Measurements from ENCODE around the gene CASR.

Gene CASR

DNA sequence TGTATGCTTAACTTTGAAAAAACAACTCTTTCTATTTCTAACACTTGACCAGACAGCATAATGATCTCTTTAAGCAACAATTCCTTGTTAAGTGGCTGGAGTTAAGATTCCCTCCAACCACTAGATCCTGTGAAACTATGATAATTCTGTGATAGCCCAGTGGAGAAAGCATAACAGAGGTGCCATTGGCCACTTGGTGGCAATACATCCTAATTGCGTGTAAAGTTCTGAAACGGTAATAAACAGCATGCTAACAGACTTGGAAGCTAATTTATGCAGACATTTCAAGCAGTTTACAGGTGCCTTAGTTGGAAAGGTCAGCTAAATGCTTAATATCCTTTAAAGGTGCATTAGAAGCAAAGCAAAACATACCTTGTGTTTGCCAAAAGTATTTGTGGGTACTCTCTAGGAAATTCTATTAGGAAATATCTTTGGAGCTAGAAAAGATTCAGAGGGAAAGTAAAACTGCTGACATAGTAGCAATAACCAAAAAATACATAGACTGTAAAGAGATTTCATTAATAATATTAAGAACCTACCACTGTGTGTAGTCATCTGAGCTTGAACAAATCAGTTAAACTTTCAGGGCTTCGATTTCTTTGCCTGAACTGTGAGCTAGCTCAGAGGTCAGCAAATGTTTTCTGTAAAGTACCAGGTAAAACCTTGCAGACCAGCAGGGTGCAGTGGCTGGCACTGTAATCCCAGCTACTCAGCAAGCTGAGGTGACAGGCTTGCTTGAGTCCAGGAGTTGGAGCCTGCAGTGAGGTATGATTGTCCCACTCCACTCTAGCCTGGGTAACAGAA is 122.6 kb downstream of the CASR start:
- H3K27ac ChIP-seq (ENCODE audit: low read depth, low read length): no peak overlapping the region
- no peak overlapping the region for H3K4me3 ChIP-seq (ENCODE audit: low read depth, low read length)
- no peaks in the 10 kb centered on the region for H3K27me3 ChIP-seq (ENCODE audit: control insufficient read depth, insufficient read depth, low read length)
- 0 out of 2 replicates have a peak, but pooled peaks cover 3% of the 10 kb centered on the region for H3K4me1 ChIP-seq (ENCODE audit: control insufficient read depth, insufficient read depth, low read length)
- no peaks in the 10 kb centered on the region for H3K9me3 ChIP-seq (ENCODE audit: control insufficient read depth, insufficient read depth, low read length)
- no peak overlapping the region for H3K9ac ChIP-seq (ENCODE audit: low read depth, low read length)
- H3K36me3 ChIP-seq (ENCODE audit: control insufficient read depth, insufficient read depth, low read length): no peaks in the 10 kb centered on the region

DNA sequence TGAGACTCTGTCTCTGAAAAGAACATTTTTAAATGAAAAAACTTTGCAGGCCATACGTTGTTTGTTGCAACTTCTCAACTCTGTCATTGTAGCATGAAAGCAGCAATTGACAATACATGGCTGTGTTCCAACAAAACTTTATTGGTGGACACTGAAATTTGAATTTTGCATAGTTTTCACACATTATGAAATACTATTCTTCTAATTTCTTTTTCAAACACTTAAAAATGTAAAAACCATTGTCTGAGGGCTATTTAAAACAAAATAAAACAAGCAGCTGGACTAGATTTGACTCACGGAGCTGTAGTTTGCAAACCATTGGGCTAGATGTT is 123.1 kb downstream of the CASR start:
- Histone ChIP-seq H3K4me1 (ENCODE audit: control insufficient read depth, insufficient read depth, low read length) (0 out of 2 replicates have a peak, but pooled peaks cover 3% of the 10 kb centered on the region), H3K9ac (ENCODE audit: low read depth, low read length) (no peak overlapping the region), H3K4me3 (ENCODE audit: low read depth, low read length) (no peak overlapping the region), H3K27ac (ENCODE audit: low read depth, low read length) (no peak overlapping the region), H3K27me3 (ENCODE audit: control insufficient read depth, insufficient read depth, low read length) (no peaks in the 10 kb centered on the region), H3K36me3 (ENCODE audit: control insufficient read depth, insufficient read depth, low read length) (no peaks in the 10 kb centered on the region), H3K9me3 (ENCODE audit: control insufficient read depth, insufficient read depth, low read length) (no peaks in the 10 kb centered on the region)

DNA sequence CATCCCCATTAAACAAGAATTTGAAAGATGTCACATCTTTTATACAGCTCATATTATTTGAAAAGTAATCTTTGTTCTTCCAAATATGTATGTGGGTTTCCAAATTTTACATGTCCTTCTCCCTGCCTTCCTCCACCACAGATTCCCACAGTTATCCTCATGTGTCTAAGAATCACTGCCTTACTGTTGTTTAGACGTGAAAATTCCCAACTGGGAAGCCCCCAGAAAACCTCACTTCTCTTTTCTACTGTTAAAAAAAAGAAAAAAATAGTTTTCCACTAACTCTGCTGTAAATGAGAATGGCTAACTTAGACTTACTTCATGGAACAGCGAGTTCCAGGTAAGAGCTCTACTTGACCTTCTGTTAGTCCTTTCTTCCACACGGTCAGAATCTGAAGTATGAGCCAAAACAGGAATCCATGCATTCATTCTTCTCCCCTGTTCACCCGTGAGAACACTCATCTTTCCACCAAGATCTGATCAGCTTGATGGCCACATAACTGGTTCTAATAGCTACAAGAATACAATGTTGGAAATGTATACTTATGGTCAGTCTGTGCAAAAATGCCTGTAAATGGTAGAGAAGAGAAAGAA is 123.7 kb downstream of the CASR start:
- Histone ChIP-seq H3K4me1 (ENCODE audit: control insufficient read depth, insufficient read depth, low read length) (0 out of 2 replicates have a peak, but pooled peaks cover 3% of the 10 kb centered on the region), H3K36me3 (ENCODE audit: control insufficient read depth, insufficient read depth, low read length) (no peaks in the 10 kb centered on the region), H3K27ac (ENCODE audit: low read depth, low read length) (no peak overlapping the region), H3K9ac (ENCODE audit: low read depth, low read length) (no peak overlapping the region), H3K27me3 (ENCODE audit: control insufficient read depth, insufficient read depth, low read length) (no peaks in the 10 kb centered on the region), H3K4me3 (ENCODE audit: low read depth, low read length) (no peak overlapping the region), H3K9me3 (ENCODE audit: control insufficient read depth, insufficient read depth, low read length) (no peaks in the 10 kb centered on the region)

DNA sequence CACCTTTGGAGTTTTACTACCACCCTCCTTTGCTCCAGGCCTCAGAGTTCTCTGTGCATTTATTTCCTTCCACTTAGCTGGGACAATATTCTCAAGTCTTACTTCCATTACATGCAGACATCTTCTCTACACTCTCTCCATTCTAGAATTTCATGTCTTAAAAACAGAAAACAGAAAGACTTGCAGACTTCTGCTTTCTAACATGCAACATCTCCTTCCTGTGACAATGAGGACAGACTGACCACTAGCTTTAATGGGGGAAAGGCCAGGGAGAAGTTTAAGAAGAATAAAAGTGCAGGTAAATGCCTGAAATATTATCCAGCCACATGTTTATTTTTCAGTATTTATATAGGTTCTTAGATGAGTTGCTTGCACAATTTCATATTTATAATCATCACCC is 124.5 kb downstream of the CASR start:
- Histone ChIP-seq H3K36me3 (ENCODE audit: control insufficient read depth, insufficient read depth, low read length) (no peaks in the 10 kb centered on the region), H3K27ac (ENCODE audit: low read depth, low read length) (no peak overlapping the region), H3K4me3 (ENCODE audit: low read depth, low read length) (no peak overlapping the region), H3K9ac (ENCODE audit: low read depth, low read length) (no peak overlapping the region), H3K27me3 (ENCODE audit: control insufficient read depth, insufficient read depth, low read length) (no peaks in the 10 kb centered on the region), H3K4me1 (ENCODE audit: control insufficient read depth, insufficient read depth, low read length) (0 out of 2 replicates have a peak, but pooled peaks cover 3% of the 10 kb centered on the region), H3K9me3 (ENCODE audit: control insufficient read depth, insufficient read depth, low read length) (no peaks in the 10 kb centered on the region)

DNA sequence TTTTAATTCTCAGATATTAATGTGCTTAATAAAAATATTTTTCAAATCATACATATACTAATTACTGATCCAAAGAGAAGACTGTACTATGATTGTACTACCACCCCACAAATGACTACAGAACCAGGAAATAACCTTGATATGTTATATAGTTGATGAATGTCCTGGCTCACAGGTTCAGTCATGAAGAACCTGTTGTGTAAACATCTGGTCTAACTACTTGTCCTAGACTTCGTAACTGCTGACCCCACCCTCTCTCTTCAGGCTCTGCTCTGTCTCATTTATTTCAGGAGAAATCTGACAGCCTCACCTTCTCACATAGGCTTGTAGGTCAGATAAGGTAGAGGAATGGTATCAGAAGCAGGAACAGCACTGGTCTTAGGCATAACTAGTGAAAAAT is 126.9 kb downstream of the CASR start:
- Histone ChIP-seq H3K4me3 (ENCODE audit: low read depth, low read length) (no peak overlapping the region), H3K27me3 (ENCODE audit: control insufficient read depth, insufficient read depth, low read length) (no peaks in the 10 kb centered on the region), H3K36me3 (ENCODE audit: control insufficient read depth, insufficient read depth, low read length) (no peaks in the 10 kb centered on the region), H3K9ac (ENCODE audit: low read depth, low read length) (no peak overlapping the region), H3K27ac (ENCODE audit: low read depth, low read length) (no peak overlapping the region), H3K9me3 (ENCODE audit: control insufficient read depth, insufficient read depth, low read length) (no peaks in the 10 kb centered on the region), H3K4me1 (ENCODE audit: control insufficient read depth, insufficient read depth, low read length) (peaks cover 7% of the 10 kb centered on the region; the same call in 1 of the 2 replicates)

DNA sequence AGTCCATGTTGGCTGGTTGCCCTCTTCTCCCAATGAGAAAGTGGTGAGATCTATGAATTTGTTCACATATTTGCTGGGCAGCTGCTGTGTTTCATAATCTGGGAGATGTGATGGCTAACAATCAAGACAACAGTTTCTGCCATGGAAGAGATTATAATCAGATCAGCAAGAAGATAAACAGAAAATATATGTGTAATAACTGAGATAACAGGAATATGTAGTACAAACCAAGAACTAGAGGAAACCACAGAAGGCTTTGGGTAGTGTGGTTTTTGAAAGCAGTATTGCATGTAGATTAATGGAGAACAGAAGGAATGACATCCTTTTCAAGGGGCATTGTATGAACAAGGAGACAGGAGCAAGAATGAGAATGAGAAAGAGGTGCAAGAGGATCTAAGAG is 129.4 kb downstream of the CASR start:
- H3K9me3 ChIP-seq (ENCODE audit: control insufficient read depth, insufficient read depth, low read length): no peaks in the 10 kb centered on the region
- no peaks in the 10 kb centered on the region for H3K36me3 ChIP-seq (ENCODE audit: control insufficient read depth, insufficient read depth, low read length)
- no peak overlapping the region for H3K4me3 ChIP-seq (ENCODE audit: low read depth, low read length)
- H3K27ac ChIP-seq (ENCODE audit: low read depth, low read length): no peak overlapping the region
- H3K27me3 ChIP-seq (ENCODE audit: control insufficient read depth, insufficient read depth, low read length): no peaks in the 10 kb centered on the region
- H3K9ac ChIP-seq (ENCODE audit: low read depth, low read length): no peak overlapping the region
- peaks cover 4% of the 10 kb centered on the region; the same call in 1 of the 2 replicates for H3K4me1 ChIP-seq (ENCODE audit: control insufficient read depth, insufficient read depth, low read length)

DNA sequence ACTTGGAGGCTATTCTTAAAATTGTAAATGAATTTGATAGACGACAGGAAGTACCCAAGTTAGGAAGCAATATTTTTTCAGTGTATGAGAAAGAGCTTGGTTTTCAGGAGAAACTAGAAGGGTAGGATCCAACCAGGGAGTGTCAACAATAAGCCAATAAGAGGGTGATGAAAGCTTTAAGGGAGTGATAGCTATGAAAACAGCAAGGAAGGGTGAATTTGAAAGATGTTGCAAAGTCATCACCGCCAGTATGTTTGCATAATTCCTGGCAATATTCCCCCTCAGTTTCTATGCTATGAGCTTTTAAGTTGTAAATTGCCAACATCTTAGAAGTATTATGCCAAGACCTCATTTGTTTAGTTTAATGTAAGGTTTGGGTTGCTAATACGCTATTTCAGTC is 129.8 kb downstream of the CASR start:
- Histone ChIP-seq H3K27me3 (ENCODE audit: control insufficient read depth, insufficient read depth, low read length) (no peaks in the 10 kb centered on the region), H3K9me3 (ENCODE audit: control insufficient read depth, insufficient read depth, low read length) (no peaks in the 10 kb centered on the region), H3K27ac (ENCODE audit: low read depth, low read length) (no peak overlapping the region), H3K9ac (ENCODE audit: low read depth, low read length) (no peak overlapping the region), H3K4me3 (ENCODE audit: low read depth, low read length) (no peak overlapping the region), H3K36me3 (ENCODE audit: control insufficient read depth, insufficient read depth, low read length) (no peaks in the 10 kb centered on the region), H3K4me1 (ENCODE audit: control insufficient read depth, insufficient read depth, low read length) (peaks cover 4% of the 10 kb centered on the region; the same call in 1 of the 2 replicates)

DNA sequence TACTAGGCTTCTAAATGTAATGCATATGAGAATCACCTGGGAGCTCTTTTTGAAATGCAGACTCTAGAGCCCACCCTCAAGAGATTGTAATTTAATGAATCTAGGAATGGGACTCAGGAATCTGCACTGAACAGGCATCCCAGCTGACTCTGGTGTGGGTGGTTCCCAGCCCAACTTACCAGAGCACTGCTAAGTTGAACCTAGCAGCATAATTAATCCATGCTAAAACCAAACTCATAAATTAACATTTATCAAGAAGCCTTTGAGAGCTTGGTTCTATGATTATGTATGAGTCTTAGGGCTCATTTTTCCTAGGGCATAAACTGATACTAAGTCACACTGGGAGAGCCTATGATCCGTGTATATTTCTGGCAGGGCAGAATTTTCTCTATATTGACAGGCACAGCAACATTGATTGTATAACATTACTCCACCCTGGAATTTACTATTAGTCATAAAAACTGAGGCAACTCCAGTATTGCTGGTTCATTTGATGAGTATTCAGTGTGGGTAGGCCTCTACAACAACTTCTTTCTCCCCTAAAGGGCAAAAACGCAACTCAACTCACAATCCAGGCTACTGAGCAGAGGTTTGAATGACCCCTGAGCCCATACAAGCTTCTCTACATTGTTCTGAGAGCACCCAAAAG is 130.9 kb downstream of the CASR start:
- H3K4me1 ChIP-seq (ENCODE audit: control insufficient read depth, insufficient read depth, low read length): peaks cover 4% of the 10 kb centered on the region; the same call in 1 of the 2 replicates
- no peak overlapping the region for H3K4me3 ChIP-seq (ENCODE audit: low read depth, low read length)
- no peak overlapping the region for H3K9ac ChIP-seq (ENCODE audit: low read depth, low read length)
- no peaks in the 10 kb centered on the region for H3K36me3 ChIP-seq (ENCODE audit: control insufficient read depth, insufficient read depth, low read length)
- no peak overlapping the region for H3K27ac ChIP-seq (ENCODE audit: low read depth, low read length)
- peaks cover under 1% of the 10 kb centered on the region; the same call in 1 of the 2 replicates for H3K9me3 ChIP-seq (ENCODE audit: control insufficient read depth, insufficient read depth, low read length)
- no peaks in the 10 kb centered on the region; the same call in 1 of the 2 replicates for H3K27me3 ChIP-seq (ENCODE audit: control insufficient read depth, insufficient read depth, low read length)

DNA sequence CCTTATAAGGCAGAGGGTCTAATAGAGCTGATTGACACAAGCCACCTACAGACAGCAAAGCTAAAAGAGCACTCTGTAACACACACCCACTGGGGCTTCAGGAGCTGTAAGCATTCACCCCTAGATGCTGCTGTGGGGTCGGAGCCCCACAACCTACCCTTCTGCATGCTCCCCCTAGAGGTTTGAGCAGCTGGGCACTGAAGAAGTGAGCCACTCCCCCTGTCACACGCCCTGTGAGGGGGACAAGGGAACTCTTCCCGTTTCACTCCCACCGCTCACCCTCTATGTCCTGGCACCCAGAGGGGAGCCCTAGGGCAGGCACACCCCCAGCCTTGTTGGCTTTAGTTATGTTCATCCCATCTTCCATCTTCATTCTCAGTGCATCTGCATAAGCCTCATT is 132.2 kb downstream of the CASR start:
- Histone ChIP-seq H3K9ac (ENCODE audit: low read depth, low read length) (no peak overlapping the region), H3K9me3 (ENCODE audit: control insufficient read depth, insufficient read depth, low read length) (peaks cover 8% of the 10 kb centered on the region; the same call in 1 of the 2 replicates), H3K36me3 (ENCODE audit: control insufficient read depth, insufficient read depth, low read length) (no peaks in the 10 kb centered on the region), H3K27me3 (ENCODE audit: control insufficient read depth, insufficient read depth, low read length) (no peaks in the 10 kb centered on the region; the same call in 1 of the 2 replicates), H3K4me1 (ENCODE audit: control insufficient read depth, insufficient read depth, low read length) (peaks cover 4% of the 10 kb centered on the region; the same call in 1 of the 2 replicates), H3K4me3 (ENCODE audit: low read depth, low read length) (0 out of 2 replicates have a peak overlapping the region, but pooled peaks have one; percentile 11), H3K27ac (ENCODE audit: low read depth, low read length) (no peak overlapping the region)

DNA sequence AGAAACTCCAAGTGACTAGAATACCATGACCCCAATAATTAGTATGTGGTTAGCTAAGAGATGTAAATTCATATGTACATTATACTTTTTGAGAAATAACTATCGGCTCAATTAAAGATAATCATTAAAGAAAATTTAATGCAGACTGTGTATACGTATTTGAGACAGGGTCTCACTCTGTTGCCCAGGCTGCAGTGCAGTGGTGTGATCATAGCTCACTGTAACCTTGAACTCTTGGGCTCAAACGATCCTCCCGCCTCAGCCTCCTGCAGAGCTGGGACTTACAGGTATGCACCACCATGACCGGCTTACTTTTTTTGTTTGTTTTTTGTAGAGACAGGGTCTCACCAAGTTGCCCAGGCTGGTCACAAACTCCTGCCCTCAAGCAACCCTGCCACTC is 132.9 kb downstream of the CASR start:
- Histone ChIP-seq H3K27me3 (ENCODE audit: control insufficient read depth, insufficient read depth, low read length) (no peaks in the 10 kb centered on the region; the same call in 1 of the 2 replicates), H3K27ac (ENCODE audit: low read depth, low read length) (no peak overlapping the region), H3K36me3 (ENCODE audit: control insufficient read depth, insufficient read depth, low read length) (no peaks in the 10 kb centered on the region), H3K9ac (ENCODE audit: low read depth, low read length) (no peak overlapping the region), H3K9me3 (ENCODE audit: control insufficient read depth, insufficient read depth, low read length) (peaks cover 8% of the 10 kb centered on the region; the same call in 1 of the 2 replicates), H3K4me3 (ENCODE audit: low read depth, low read length) (no peak overlapping the region), H3K4me1 (ENCODE audit: control insufficient read depth, insufficient read depth, low read length) (peaks cover 4% of the 10 kb centered on the region; the same call in 1 of the 2 replicates)

DNA sequence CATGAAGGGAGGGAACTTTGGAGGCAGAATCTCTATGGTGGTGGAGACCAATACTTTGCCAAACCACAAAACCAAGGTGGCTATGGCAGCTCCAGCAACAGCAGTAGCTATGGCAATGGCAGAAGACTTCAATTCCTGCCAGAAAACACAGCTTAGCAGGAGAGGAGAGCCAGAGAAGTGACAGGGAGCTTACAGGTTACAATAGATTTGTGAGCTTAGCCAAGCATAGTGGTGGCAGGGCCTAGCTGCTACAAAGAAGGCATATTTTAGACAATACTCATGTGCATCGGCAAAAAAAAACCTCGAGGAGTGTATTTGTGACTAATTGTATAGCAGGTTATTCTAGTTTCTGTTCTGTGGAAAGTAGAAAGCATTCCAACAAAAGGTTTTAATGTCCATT is 135.2 kb downstream of the CASR start:
- H3K9me3 ChIP-seq (ENCODE audit: control insufficient read depth, insufficient read depth, low read length): peaks cover 8% of the 10 kb centered on the region; the same call in 1 of the 2 replicates
- no peak overlapping the region for H3K27ac ChIP-seq (ENCODE audit: low read depth, low read length)
- no peak overlapping the region for H3K9ac ChIP-seq (ENCODE audit: low read depth, low read length)
- no peaks in the 10 kb centered on the region for H3K36me3 ChIP-seq (ENCODE audit: control insufficient read depth, insufficient read depth, low read length)
- H3K4me1 ChIP-seq (ENCODE audit: control insufficient read depth, insufficient read depth, low read length): peaks cover 4% of the 10 kb centered on the region; the same call in 1 of the 2 replicates
- no peak overlapping the region for H3K4me3 ChIP-seq (ENCODE audit: low read depth, low read length)
- H3K27me3 ChIP-seq (ENCODE audit: control insufficient read depth, insufficient read depth, low read length): no peaks in the 10 kb centered on the region; the same call in 1 of the 2 replicates

Data from HUES48 (cell line).